ENCODE data around the gene FRMD4A. TPM values are rescaled to one million over a fixed set of nuclear protein-coding genes. Genes with fewer than 3 reads are reported as not detected.
"Not testable (repeated sequence)": the region's sequence is repeated elsewhere in the genome, so short reads cannot be mapped to it uniquely, and the experiment has no call there.

FRMD4A gene
- total RNA-seq, 1 experiment from 2014 or later: 17.1 TPM

- H3K27me3 ChIP-seq: no peaks in the 10 kb centered on the region
- H3K4me1 ChIP-seq: peaks cover 20% of the 10 kb centered on the region
- H3K9me3 ChIP-seq (replicated peaks): no peaks in the 10 kb centered on the region; the same call in 1 of the 2 replicates
- no peak for DNase-seq
- H3K36me3 ChIP-seq: no peaks in the 10 kb centered on the region
- no peak overlapping the region for H3K27ac ChIP-seq
- no peak overlapping the region for H3K4me3 ChIP-seq
Observed at GRCh38 chr10:14250496-14251076, 80.1 kb downstream of the FRMD4A start.

GRCh38 chr10:14247377-14248116 is 83.2 kb downstream of the FRMD4A start:
- Histone ChIP-seq H3K36me3 (no peaks in the 10 kb centered on the region), H3K9me3 (replicated peaks) (no peaks in the 10 kb centered on the region; the same call in 1 of the 2 replicates), H3K4me1 (peaks cover 19% of the 10 kb centered on the region), H3K27me3 (no peaks in the 10 kb centered on the region), H3K27ac (no peak overlapping the region), H3K4me3 (no peak overlapping the region)
- peak in 1 of 2 experiments; percentile 32 for DNase-seq

- no peaks in the 10 kb centered on the region; the same call in none of the 2 replicates for H3K9me3 ChIP-seq (replicated peaks)
- peaks cover 19% of the 10 kb centered on the region for H3K4me1 ChIP-seq
- no peak overlapping the region for H3K27ac ChIP-seq
- H3K36me3 ChIP-seq: no peaks in the 10 kb centered on the region
- H3K4me3 ChIP-seq: no peak overlapping the region
- no peaks in the 10 kb centered on the region for H3K27me3 ChIP-seq
- no peak for DNase-seq
Observed at GRCh38 chr10:14244801-14245211, 85.9 kb downstream of the FRMD4A start.

- H3K27me3 ChIP-seq: no peaks in the 10 kb centered on the region
- peak; percentile 51 to 67 for DNase-seq
- peaks cover 19% of the 10 kb centered on the region for H3K4me1 ChIP-seq
- H3K4me3 ChIP-seq: no peak overlapping the region
- H3K36me3 ChIP-seq: no peaks in the 10 kb centered on the region
- H3K9me3 ChIP-seq (replicated peaks): no peaks in the 10 kb centered on the region; the same call in none of the 2 replicates
- no peak overlapping the region for H3K27ac ChIP-seq
Observed at GRCh38 chr10:14244147-14244546, 86.6 kb downstream of the FRMD4A start.

- no peak overlapping the region for H3K4me3 ChIP-seq
Observed at GRCh38 chr10:14243221-14243620, 87.5 kb downstream of the FRMD4A start.

GRCh38 chr10:14241196-14241595 is 89.5 kb downstream of the FRMD4A start:
- Histone ChIP-seq H3K9me3 (replicated peaks) (no peaks in the 10 kb centered on the region; the same call in none of the 2 replicates), H3K4me3 (no peak overlapping the region), H3K36me3 (no peaks in the 10 kb centered on the region), H3K27me3 (no peaks in the 10 kb centered on the region), H3K27ac (no peak overlapping the region), H3K4me1 (peaks cover 24% of the 10 kb centered on the region)
- DNase-seq: no peak

More at GRCh38 chr10:14243221-14243620, 87.5 kb downstream of the FRMD4A start:
- H3K4me1 ChIP-seq: peaks cover 19% of the 10 kb centered on the region
- no peak for DNase-seq
- no peaks in the 10 kb centered on the region for H3K27me3 ChIP-seq
- no peaks in the 10 kb centered on the region for H3K36me3 ChIP-seq
- no peaks in the 10 kb centered on the region; the same call in none of the 2 replicates for H3K9me3 ChIP-seq (replicated peaks)
- H3K27ac ChIP-seq: no peak overlapping the region

- H3K4me3 ChIP-seq: no peak overlapping the region
- no peaks in the 10 kb centered on the region; the same call in 1 of the 2 replicates for H3K9me3 ChIP-seq (replicated peaks)
- H3K36me3 ChIP-seq: no peaks in the 10 kb centered on the region
- peaks cover 31% of the 10 kb centered on the region for H3K4me1 ChIP-seq
- DNase-seq: no peak
- H3K27ac ChIP-seq: no peak overlapping the region
- no peaks in the 10 kb centered on the region for H3K27me3 ChIP-seq
Observed at GRCh38 chr10:14240253-14241189, 90.2 kb downstream of the FRMD4A start.

- not testable (repeated sequence) for H3K36me3 ChIP-seq; H3K27ac ChIP-seq; H3K4me3 ChIP-seq; H3K27me3 ChIP-seq; H3K9me3 ChIP-seq (replicated peaks); DNase-seq
- H3K4me1 ChIP-seq: peaks cover 30% of the 10 kb centered on the region
Observed at GRCh38 chr10:14238659-14239058, 92.1 kb downstream of the FRMD4A start.

GRCh38 chr10:14236341-14236740 is 94.4 kb downstream of the FRMD4A start:
- Histone ChIP-seq H3K9me3 (replicated peaks) (no peaks in the 10 kb centered on the region), H3K4me1 (peaks cover 36% of the 10 kb centered on the region), H3K4me3 (no peak overlapping the region), H3K27me3 (no peaks in the 10 kb centered on the region), H3K27ac (peak overlapping the region; percentile 47), H3K36me3 (no peaks in the 10 kb centered on the region)
- DNase-seq: peak in 1 of 2 experiments; percentile 33

- Histone ChIP-seq H3K4me1 (peaks cover 36% of the 10 kb centered on the region), H3K27ac (peak overlapping the region; percentile 47), H3K4me3 (no peak overlapping the region), H3K9me3 (replicated peaks) (no peaks in the 10 kb centered on the region), H3K27me3 (no peaks in the 10 kb centered on the region), H3K36me3 (no peaks in the 10 kb centered on the region)
- peak; percentile 58 to 74 for DNase-seq
Observed at GRCh38 chr10:14235566-14236195, 95.0 kb downstream of the FRMD4A start.

- H3K27ac ChIP-seq: no peak overlapping the region
- DNase-seq: no peak
Observed at GRCh38 chr10:14233566-14233965, 97.2 kb downstream of the FRMD4A start.

GRCh38 chr10:14228798-14229197 is 101.9 kb downstream of the FRMD4A start:
- H3K4me1 ChIP-seq; H3K27ac ChIP-seq; DNase-seq; H3K36me3 ChIP-seq; H3K9me3 ChIP-seq (replicated peaks); H3K27me3 ChIP-seq; H3K4me3 ChIP-seq: not testable (repeated sequence)

More at GRCh38 chr10:14233566-14233965, 97.2 kb downstream of the FRMD4A start:
- no peaks in the 10 kb centered on the region for H3K9me3 ChIP-seq (replicated peaks)
- H3K36me3 ChIP-seq: no peaks in the 10 kb centered on the region
- no peaks in the 10 kb centered on the region for H3K27me3 ChIP-seq
- H3K4me3 ChIP-seq: no peak overlapping the region
- H3K4me1 ChIP-seq: peaks cover 36% of the 10 kb centered on the region

GRCh38 chr10:14225379-14225778 is 105.3 kb downstream of the FRMD4A start:
- no peak for DNase-seq
- Histone ChIP-seq H3K4me3 (no peak overlapping the region), H3K27me3 (no peaks in the 10 kb centered on the region)

GRCh38 chr10:14220026-14220425 is 110.7 kb downstream of the FRMD4A start:
- Histone ChIP-seq H3K36me3 (no peaks in the 10 kb centered on the region), H3K27ac (peak overlapping the region; percentile 39), H3K4me1 (peaks cover 25% of the 10 kb centered on the region), H3K27me3 (no peaks in the 10 kb centered on the region), H3K9me3 (replicated peaks) (no peaks in the 10 kb centered on the region), H3K4me3 (no peak overlapping the region)
- DNase-seq: peak; percentile 29 to 51

More at GRCh38 chr10:14225379-14225778, 105.3 kb downstream of the FRMD4A start:
- H3K36me3 ChIP-seq: no peaks in the 10 kb centered on the region
- no peaks in the 10 kb centered on the region for H3K9me3 ChIP-seq (replicated peaks)
- no peak overlapping the region for H3K27ac ChIP-seq
- H3K4me1 ChIP-seq: peaks cover 2% of the 10 kb centered on the region; the same call in 1 of the 2 replicates
